Measurements from ENCODE around the gene ELOVL5. TPM values are rescaled to one million over a fixed set of nuclear protein-coding genes. Genes with fewer than 3 reads are reported as not detected.

ELOVL5 gene
- total and polyA plus RNA-seq, 2 experiments from 2014 or later: 83.3 to 180 TPM

DNA sequence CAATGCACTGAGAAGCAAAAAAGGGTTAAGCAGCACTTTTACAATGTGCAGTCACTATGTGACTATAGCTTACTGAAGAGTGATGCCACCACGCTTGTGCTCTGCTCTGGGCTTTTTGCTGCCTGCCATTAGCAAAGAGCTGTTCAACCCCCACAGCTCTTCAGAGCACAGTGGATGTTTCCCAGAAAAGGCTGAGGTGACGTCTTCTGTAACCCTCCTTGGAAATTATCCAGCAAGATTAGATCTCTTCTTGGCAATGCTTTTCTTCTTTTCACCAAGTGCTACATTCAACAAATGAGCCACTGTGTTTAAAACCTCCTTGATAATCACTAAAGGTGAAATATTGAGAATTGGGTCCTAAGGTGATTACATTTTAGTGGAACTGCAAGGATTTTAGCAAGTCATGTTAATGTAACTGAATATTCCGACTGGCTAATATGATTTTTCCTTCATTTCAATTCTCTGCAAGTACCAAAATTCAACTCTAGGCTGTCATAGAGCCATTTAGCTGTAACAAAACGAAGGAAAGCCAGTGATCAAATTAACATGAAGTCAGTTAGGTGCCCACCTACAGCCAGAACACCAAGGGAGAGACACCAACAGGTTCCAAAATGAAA is 34.9 kb downstream of the ELOVL5 start:
- Mint-ChIP-seq H3K36me3 (ENCODE audit: low read depth) (no peaks in the 10 kb centered on the region), H3K4me1 (peaks cover 44% of the 10 kb centered on the region), H3K27ac (no peak overlapping the region), H3K4me3 (no peak overlapping the region), H3K27me3 (ENCODE audit: insufficient read depth, low read depth, poor library complexity) (no peaks in the 10 kb centered on the region), H3K9me3 (no peaks in the 10 kb centered on the region)
- Histone ChIP-seq H3K27ac (ENCODE audit: low read depth) (no peak overlapping the region), H3K27me3 (ENCODE audit: insufficient read depth) (no peaks in the 10 kb centered on the region), H3K79me2 (replicated peaks; ENCODE audit: insufficient read depth) (peaks cover 100% of the 10 kb centered on the region), H3K36me3 (ENCODE audit: insufficient read depth) (no peaks in the 10 kb centered on the region), H3K4me3 (no peak overlapping the region), H4K20me1 (replicated peaks; ENCODE audit: insufficient read depth) (peaks cover 71% of the 10 kb centered on the region), H3K4me1 (ENCODE audit: insufficient read depth) (peaks cover 27% of the 10 kb centered on the region), H3K9me2 (ENCODE audit: insufficient read depth) (no peaks in the 10 kb centered on the region), H2AFZ (no peak overlapping the region), H3F3A (replicated peaks; ENCODE audit: low read depth) (no peaks in the 10 kb centered on the region), H3K4me2 (no peak overlapping the region)
- TF ChIP-seq POLR2AphosphoS5 (IDR thresholded peaks at IDR 0.05; ENCODE audit: low read depth) (no peak), EZH2 (IDR thresholded peaks at IDR 0.05; ENCODE audit: low read depth, unreplicated experiment) (no peak), ZNF331 (CRISPR knock-in tag; IDR thresholded peaks at IDR 0.05; ENCODE audit: low read depth) (peak; percentile 62)
- TF ChIP-seq, protein P1, sequence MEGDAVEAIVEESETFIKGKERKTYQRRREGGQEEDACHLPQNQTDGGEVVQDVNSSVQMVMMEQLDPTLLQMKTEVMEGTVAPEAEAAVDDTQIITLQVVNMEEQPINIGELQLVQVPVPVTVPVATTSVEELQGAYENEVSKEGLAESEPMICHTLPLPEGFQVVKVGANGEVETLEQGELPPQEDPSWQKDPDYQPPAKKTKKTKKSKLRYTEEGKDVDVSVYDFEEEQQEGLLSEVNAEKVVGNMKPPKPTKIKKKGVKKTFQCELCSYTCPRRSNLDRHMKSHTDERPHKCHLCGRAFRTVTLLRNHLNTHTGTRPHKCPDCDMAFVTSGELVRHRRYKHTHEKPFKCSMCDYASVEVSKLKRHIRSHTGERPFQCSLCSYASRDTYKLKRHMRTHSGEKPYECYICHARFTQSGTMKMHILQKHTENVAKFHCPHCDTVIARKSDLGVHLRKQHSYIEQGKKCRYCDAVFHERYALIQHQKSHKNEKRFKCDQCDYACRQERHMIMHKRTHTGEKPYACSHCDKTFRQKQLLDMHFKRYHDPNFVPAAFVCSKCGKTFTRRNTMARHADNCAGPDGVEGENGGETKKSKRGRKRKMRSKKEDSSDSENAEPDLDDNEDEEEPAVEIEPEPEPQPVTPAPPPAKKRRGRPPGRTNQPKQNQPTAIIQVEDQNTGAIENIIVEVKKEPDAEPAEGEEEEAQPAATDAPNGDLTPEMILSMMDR (conservative IDR thresholded peaks at IDR 0.05; ENCODE audit: low read depth in 2 of 2): no peak
- ATAC-seq: no peak
- no peak for DNase-seq (ENCODE audit: low spot score)

DNA sequence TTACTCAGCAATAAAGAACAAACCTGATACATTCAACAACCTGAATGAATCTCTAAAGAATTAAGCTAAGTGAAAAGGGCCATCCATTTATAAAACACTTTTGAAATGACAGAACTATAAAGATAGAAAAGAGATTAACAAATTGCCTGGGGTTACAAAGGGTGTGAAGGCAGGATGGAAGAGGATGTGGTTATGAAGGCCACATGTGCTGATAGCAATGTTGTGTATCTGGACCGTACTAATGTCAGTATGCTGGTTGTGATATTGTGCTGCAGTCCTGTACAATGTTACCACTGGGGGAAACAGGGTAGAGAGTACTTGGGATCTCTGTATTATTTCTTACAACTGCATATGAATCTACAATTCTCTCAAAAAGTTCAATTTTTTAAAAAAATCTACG is 36.4 kb downstream of the ELOVL5 start:
- H3K36me3 Mint-ChIP-seq (ENCODE audit: low read depth): peaks cover 4% of the 10 kb centered on the region; the same call in 2 of the 3 replicates
- Histone ChIP-seq H3K4me1 (ENCODE audit: insufficient read depth) (peaks cover 28% of the 10 kb centered on the region), H3K27ac (ENCODE audit: low read depth) (peak overlapping the region; percentile 28; the same call in 1 of the 2 replicates), H3K4me3 (no peak overlapping the region), H4K20me1 (replicated peaks; ENCODE audit: insufficient read depth) (peaks cover 71% of the 10 kb centered on the region), H3K79me2 (replicated peaks; ENCODE audit: insufficient read depth) (peaks cover 100% of the 10 kb centered on the region), H3K4me2 (no peak overlapping the region), H2AFZ (no peak overlapping the region), H3K36me3 (ENCODE audit: insufficient read depth) (no peaks in the 10 kb centered on the region; the same call in 1 of the 2 replicates), H3F3A (replicated peaks; ENCODE audit: low read depth) (no peaks in the 10 kb centered on the region), H3K9me2 (ENCODE audit: insufficient read depth) (no peaks in the 10 kb centered on the region), H3K27me3 (ENCODE audit: insufficient read depth) (no peaks in the 10 kb centered on the region)
- ATAC-seq: no peak
- H3K27ac Mint-ChIP-seq: no peak overlapping the region
- TF ChIP-seq, protein P2, sequence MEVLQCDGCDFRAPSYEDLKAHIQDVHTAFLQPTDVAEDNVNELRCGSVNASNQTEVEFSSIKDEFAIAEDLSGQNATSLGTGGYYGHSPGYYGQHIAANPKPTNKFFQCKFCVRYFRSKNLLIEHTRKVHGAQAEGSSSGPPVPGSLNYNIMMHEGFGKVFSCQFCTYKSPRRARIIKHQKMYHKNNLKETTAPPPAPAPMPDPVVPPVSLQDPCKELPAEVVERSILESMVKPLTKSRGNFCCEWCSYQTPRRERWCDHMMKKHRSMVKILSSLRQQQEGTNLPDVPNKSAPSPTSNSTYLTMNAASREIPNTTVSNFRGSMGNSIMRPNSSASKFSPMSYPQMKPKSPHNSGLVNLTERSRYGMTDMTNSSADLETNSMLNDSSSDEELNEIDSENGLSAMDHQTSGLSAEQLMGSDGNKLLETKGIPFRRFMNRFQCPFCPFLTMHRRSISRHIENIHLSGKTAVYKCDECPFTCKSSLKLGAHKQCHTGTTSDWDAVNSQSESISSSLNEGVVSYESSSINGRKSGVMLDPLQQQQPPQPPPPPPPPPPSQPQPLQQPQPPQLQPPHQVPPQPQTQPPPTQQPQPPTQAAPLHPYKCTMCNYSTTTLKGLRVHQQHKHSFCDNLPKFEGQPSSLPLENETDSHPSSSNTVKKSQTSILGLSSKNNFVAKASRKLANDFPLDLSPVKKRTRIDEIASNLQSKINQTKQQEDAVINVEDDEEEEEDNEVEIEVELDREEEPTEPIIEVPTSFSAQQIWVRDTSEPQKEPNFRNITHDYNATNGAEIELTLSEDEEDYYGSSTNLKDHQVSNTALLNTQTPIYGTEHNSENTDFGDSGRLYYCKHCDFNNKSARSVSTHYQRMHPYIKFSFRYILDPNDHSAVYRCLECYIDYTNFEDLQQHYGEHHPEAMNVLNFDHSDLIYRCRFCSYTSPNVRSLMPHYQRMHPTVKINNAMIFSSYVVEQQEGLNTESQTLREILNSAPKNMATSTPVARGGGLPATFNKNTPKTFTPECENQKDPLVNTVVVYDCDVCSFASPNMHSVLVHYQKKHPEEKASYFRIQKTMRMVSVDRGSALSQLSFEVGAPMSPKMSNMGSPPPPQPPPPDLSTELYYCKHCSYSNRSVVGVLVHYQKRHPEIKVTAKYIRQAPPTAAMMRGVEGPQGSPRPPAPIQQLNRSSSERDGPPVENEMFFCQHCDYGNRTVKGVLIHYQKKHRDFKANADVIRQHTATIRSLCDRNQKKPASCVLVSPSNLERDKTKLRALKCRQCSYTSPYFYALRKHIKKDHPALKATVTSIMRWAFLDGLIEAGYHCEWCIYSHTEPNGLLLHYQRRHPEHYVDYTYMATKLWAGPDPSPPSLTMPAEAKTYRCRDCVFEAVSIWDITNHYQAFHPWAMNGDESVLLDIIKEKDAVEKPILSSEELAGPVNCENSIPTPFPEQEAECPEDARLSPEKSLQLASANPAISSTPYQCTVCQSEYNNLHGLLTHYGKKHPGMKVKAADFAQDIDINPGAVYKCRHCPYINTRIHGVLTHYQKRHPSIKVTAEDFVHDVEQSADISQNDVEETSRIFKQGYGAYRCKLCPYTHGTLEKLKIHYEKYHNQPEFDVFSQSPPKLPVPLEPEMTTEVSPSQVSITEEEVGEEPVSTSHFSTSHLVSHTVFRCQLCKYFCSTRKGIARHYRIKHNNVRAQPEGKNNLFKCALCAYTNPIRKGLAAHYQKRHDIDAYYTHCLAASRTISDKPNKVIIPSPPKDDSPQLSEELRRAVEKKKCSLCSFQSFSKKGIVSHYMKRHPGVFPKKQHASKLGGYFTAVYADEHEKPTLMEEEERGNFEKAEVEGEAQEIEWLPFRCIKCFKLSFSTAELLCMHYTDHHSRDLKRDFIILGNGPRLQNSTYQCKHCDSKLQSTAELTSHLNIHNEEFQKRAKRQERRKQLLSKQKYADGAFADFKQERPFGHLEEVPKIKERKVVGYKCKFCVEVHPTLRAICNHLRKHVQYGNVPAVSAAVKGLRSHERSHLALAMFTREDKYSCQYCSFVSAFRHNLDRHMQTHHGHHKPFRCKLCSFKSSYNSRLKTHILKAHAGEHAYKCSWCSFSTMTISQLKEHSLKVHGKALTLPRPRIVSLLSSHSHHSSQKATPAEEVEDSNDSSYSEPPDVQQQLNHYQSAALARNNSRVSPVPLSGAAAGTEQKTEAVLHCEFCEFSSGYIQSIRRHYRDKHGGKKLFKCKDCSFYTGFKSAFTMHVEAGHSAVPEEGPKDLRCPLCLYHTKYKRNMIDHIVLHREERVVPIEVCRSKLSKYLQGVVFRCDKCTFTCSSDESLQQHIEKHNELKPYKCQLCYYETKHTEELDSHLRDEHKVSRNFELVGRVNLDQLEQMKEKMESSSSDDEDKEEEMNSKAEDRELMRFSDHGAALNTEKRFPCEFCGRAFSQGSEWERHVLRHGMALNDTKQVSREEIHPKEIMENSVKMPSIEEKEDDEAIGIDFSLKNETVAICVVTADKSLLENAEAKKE (CRISPR knock-in tag; IDR thresholded peaks at IDR 0.05): no peak
- H3K9me3 Mint-ChIP-seq: no peaks in the 10 kb centered on the region
- no peak overlapping the region for H3K4me3 Mint-ChIP-seq
- H3K27me3 Mint-ChIP-seq (ENCODE audit: insufficient read depth, low read depth, poor library complexity): no peaks in the 10 kb centered on the region
- peaks cover 48% of the 10 kb centered on the region for H3K4me1 Mint-ChIP-seq
- no peak for DNase-seq (ENCODE audit: low spot score)

All from GM23338 (cell line).